Dermis microvascular lymphatic vessel endothelial cell (primary cell): ENCODE data around the gene CHD9. TPM values are rescaled to one million over a fixed set of nuclear protein-coding genes. Genes with fewer than 3 reads are reported as not detected.
"Not testable (repeated sequence)": the region's sequence is repeated elsewhere in the genome, so short reads cannot be mapped to it uniquely, and the experiment has no call there.

Experiments used
- DNase-seq, 2 donors: peaks; one replicate each; pipeline versions ENCODE4 v3.0.0 to v3.0.0-alpha.2; 2010; ENCODE audit warnings: low read depth in 2 of 2
- total RNA-seq: library from RNA; depleted of rRNA; stranded (reverse); fragments of >200 nt; gene quantifications from 2 replicates; pipeline ENCODE4 v1.2.1, GENCODE V29; 2014

Gene CHD9
- total RNA-seq, 1 donor from 2014 or later: 24.0 TPM

- no peak for DNase-seq
Measured at GRCh38 chr16:53261276-53261675, 206.5 kb downstream of the CHD9 start.

- DNase-seq: no peak
Measured at GRCh38 chr16:53262645-53263044, 207.9 kb downstream of the CHD9 start.

GRCh38 chr16:53266156-53266555, 211.4 kb downstream of the CHD9 start:
- DNase-seq: no peak

GRCh38 chr16:53278498-53278897, 223.7 kb downstream of the CHD9 start:
- not testable (repeated sequence) for DNase-seq

- DNase-seq: no peak
Measured at GRCh38 chr16:53281280-53281679, 226.5 kb downstream of the CHD9 start.

GRCh38 chr16:53281859-53282258, 227.1 kb downstream of the CHD9 start:
- DNase-seq: no peak

GRCh38 chr16:53282328-53282727, 227.5 kb downstream of the CHD9 start:
- DNase-seq: no peak

GRCh38 chr16:53282975-53283946, 228.5 kb downstream of the CHD9 start:
- peak; percentile 65 to 71 for DNase-seq

- DNase-seq: no peak
Measured at GRCh38 chr16:53285236-53285635, 230.4 kb downstream of the CHD9 start.

- no peak for DNase-seq
Measured at GRCh38 chr16:53290520-53290919, 235.7 kb downstream of the CHD9 start.

GRCh38 chr16:53291757-53292392, 237.1 kb downstream of the CHD9 start:
- no peak for DNase-seq

GRCh38 chr16:53297477-53297876, 242.7 kb downstream of the CHD9 start:
- no peak for DNase-seq

GRCh38 chr16:53304334-53304733, 249.5 kb downstream of the CHD9 start:
- no peak for DNase-seq

- DNase-seq: no peak
Measured at GRCh38 chr16:53305743-53306142, 251.0 kb downstream of the CHD9 start.

- no peak for DNase-seq
Measured at GRCh38 chr16:53309457-53309856, 254.7 kb downstream of the CHD9 start.

GRCh38 chr16:53320992-53321391, 266.2 kb downstream of the CHD9 start:
- no peak for DNase-seq

- DNase-seq: no peak
Measured at GRCh38 chr16:53323924-53324323, 269.1 kb downstream of the CHD9 start.

- not testable (repeated sequence) for DNase-seq
Measured at GRCh38 chr16:53330991-53331390, 276.2 kb downstream of the CHD9 start.

- no peak for DNase-seq
Measured at GRCh38 chr16:53334581-53334980, 279.8 kb downstream of the CHD9 start.

GRCh38 chr16:53337294-53337693, 282.5 kb downstream of the CHD9 start:
- no peak for DNase-seq

- DNase-seq: no peak
Measured at GRCh38 chr16:53341792-53342191, 287.0 kb downstream of the CHD9 start.

GRCh38 chr16:53355064-53355463, 300.3 kb downstream of the CHD9 start:
- DNase-seq: no peak
